SH-SY5Y (cell line): ENCODE measurements around the gene HNRNPUL1.

Experiments
- GATA2 ChIP-seq: IDR thresholded peaks from 2 replicates; pipeline ENCODE4 v1.6.1; 2011; ENCODE audit warnings: mild to moderate bottlenecking, low read depth, low read length
- GATA3 ChIP-seq: IDR thresholded peaks from 2 replicates; pipeline ENCODE4 v1.6.1; 2011; ENCODE audit warnings: low read depth, mild to moderate bottlenecking, low read length, moderate library complexity

Gene HNRNPUL1

DNA sequence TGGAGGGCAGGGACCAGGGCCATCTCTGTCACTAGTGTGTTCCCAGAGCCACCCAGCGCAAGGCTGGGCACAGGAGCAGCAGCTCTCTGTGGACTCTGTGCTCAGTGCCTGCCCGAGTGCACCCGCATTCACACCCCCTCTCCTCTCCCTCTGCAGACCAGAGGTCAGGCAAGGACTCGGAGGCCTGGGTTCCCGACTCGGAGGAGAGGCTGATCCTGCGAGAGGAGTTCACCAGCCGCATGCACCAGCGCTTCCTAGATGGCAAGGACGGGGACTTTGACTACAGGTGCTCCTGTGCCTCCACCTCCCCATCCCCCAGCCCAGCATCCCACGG, 56.0 kb downstream of the HNRNPUL1 start:
- TF ChIP-seq GATA3 (no peak), GATA2 (no peak)

DNA sequence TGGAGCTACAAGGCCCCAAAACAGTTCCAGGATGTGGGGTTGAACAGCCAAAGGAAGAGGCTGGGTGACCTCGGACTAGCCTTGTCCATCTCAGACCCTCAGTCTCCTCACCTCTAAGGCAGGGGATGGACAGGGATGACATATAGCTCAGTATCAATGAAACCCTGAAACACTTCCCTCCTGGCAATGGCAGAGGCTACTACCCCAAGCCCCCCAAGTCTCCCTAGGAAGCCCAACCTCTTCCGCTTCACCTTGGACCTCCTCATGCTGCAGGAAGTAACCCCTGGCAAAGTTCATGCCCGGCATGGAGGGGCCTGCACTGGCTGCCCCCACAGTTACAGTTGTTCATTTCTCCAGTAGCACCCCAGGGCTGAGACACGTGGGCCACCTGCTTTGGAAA, 56.4 kb downstream of the HNRNPUL1 start:
- no peak for TF ChIP-seq GATA2
- TF ChIP-seq GATA3, result no peak

DNA sequence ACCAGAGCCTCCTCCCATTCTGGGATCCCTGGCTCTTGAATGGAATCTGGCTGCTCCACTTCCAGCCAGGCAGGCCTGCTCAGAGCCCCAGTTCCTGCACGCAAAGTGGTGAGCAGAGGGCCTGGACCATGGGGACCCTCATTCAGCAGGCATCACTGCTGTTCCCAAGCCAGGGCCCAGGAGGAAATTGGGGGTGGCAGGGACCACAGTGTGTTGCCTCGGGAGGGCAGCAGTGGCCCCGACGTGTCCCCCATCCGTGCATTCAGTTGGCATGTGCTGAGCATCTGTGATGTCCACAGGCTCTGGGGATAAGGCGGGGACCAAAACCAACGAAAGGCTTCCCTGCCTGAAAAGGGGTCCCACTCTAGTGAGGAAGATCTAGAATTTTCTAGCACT, 57.0 kb downstream of the HNRNPUL1 start:
- TF ChIP-seq GATA3 (no peak), GATA2 (no peak)

DNA sequence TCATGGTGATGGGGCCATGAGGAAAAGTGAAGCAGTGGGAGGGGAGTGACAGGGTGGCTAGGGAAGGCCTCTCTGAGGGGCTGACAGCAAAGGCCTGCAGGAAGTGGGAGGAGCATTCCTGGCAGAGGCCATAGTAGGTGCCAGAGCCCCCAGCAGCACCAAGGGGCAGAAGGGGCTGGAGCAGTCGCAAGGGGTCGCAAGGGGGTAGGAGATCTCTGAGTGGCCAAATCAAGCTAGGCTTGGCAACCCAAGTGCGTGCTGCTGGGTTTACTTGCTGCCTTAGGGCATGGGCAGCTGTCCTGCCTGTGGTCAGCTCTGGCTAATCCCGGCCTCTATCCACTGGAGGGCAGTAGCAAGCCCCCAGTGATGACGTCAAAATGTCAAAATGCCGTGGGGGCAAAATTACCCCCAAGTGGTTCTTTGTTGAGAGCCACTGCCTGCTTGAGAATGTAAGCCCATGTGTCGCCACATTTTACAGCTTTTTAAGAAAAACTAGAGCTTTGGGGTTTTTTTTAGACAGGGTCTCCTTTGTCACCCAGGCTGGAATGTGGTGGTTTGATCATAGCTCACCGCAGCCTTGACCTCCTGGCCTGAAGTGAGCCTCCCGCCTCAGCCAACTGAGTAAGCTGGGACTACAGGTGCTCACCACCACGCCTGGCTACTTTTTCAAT, 57.6 kb downstream of the HNRNPUL1 start:
- TF ChIP-seq GATA2, result no peak
- TF ChIP-seq GATA3, result no peak

DNA sequence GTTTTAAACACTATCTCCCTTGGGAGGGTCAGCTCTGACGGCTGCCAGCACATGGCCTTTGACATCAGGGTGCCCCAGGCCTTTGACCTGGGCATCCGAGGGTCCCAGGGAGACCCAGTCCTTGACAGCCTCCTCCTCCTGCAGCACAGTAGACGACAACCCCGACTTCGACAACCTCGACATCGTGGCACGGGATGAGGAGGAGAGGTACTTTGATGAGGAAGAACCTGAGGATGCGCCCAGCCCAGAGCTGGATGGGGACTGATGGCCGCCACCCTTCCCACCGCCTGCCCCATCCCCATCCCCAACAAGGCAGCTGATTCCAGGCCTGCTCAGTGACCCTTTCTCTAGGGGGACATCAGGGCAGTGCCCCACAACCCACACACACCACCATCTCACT, 58.3 kb downstream of the HNRNPUL1 start:
- TF ChIP-seq GATA3 (no peak), GATA2 (no peak)

DNA sequence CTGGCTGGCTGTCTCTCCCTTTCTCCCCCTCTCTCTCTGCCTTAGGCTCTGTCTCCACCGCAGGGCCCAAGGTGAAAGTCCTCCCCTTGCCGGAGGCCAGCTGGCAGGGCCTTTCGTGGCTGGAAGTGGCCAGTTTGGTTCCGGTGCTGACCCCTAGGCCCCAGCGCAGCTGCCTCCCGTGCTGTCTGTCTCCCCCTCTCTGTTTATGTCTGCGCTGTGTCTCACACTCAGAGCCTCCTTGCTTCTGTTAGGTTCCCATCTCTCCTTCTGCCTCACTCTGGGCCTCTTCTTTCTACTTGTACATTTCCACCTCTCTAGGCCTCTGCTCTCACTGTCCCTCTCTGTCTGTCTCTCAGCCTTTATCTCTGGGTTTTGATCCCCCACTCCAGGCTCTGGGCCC, 58.9 kb downstream of the HNRNPUL1 start:
- TF ChIP-seq GATA2 (no peak), GATA3 (no peak)

DNA sequence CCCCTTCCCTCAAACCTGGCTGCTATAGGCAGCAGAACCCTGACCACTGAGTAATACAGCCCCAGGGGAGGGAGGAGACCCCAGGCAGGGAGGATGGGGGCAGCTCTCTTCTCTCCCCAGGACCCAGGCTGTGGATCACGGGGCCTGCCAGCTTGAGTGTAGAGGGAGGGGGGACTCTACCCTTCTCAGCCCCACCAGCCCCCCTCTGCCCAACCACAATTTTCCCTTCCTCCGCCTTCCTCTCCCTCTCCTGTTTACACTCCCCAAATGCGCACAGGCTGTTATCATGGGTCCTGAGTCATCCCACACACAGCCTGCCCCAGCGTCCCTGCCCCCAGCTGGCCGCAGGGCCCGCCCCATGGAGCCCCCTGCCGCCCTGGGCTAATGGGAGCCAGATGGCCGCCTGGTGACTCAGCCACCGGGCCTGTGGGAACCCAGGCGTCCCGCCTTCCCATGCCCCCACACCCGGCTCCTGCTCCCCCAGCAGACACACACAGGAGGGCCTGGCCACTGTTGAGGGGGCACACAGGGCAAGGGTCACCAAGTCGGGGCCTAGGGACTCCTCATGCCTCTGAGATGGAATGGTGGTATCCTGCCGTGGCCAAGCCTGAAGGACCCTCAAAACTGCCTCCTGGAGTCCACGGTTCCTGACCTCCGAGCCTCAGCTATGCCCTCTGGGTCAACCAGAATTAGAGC, 59.4 kb downstream of the HNRNPUL1 start:
- TF ChIP-seq GATA3 (no peak), GATA2 (no peak)

DNA sequence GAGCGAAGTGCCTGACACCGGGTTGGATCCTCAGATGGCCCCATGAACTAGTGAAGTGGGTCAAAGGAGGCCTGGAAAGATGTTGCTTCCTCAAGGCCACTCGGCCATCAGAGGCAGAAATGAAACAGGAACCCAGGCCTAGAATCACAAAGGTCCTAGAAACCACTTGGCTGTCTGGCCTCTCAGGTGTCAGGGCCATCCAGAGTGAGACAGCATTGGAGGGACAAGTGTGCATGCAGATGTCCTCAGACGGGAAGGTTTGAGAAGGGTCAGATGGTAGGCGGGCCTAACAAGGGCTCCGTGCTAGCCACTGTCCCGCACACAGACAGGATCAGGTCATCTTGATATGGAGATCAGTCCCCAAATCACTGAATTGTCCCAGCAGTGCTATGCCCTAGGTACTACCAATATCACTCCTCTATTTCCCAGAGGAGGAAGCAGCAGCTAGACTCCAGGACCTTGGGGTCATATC, 60.1 kb downstream of the HNRNPUL1 start:
- TF ChIP-seq GATA2 (no peak), GATA3 (no peak)

DNA sequence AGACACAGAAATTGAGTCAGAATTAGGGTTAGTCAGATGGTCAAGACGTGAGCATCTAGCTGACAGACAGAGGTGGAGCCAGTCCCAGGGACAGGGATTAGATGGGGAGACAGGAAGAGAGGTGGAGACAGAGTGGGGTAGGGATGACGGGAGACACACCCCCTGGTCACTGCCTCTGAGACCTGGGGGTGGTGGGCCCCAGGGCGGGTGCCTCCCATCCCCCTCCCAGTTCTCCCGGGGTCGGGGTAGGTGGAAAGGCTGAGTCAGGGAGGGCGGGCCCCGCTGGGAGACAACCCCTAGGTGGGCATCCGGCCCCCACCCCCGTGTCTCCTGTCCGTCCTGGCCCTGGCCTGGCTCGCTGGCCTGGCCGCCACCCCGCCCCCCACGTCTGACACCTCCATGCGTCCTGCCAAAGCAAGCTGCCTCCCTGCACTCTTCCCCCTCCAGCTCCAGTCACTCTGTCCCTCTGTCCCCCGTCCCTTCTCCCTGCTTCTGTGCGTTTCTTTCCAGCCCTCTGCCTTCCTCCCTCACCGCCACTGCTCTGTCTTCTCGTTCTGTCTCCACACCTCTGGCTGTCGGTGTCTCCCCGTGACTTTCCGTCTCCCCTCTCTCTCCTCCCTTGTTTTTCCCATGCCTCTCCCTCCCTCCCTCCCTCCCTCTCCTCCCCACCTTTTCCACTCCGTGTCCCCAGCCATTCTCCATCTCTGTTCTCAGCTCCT, 60.9 kb downstream of the HNRNPUL1 start:
- no peak for TF ChIP-seq GATA2

DNA sequence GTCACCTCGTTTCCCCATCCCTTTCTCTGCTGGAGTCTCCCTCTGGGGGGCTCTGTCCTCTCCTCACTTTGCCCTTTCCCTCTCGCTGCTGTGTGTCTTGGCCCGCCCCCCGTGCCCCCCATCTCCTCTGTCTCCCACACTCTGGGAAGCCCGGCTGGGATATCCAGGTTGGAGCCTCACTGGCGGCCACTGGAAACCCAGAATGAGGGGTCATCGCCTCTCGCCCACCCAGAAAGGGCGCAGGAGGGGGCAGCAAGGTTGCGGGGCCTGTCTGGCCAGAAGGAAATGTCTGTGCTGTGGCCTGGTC, 61.4 kb downstream of the HNRNPUL1 start:
- TF ChIP-seq GATA2 (no peak), GATA3 (no peak)

DNA sequence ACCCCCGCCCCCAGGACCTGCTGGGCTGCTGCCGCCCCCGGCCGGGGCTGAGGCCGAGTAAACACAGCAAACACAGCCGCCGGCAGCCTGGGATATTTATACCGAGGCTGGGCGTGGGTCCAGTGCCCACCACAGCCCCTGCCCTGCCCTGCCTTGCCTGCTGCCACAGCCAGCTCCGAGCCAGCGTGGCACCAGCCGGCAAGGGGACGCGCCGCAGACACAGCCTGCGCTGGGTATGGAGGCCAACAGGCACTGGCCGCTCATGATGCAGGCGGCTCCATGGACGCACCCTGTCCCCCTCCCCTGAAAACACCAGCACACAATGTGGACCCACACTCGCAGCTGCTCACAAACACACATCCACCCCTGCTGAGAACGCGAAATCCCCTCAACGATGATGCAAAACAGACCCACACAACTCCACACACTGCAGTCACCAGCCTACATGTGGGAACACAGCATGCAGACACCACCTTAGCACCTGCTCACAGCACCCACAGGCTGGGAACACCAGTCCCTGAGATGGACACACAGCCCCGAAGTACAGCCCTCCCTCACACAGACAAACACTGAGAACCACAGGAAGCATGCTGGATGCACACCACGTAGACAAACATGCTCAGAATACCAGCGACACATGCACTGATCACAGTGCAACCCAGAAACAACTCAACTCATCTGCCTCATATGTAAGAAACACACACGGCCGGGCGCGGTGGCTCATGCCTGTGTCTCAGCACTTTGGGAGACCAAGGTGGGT, 62.0 kb downstream of the HNRNPUL1 start:
- TF ChIP-seq GATA3 (no peak), GATA2 (no peak)

DNA sequence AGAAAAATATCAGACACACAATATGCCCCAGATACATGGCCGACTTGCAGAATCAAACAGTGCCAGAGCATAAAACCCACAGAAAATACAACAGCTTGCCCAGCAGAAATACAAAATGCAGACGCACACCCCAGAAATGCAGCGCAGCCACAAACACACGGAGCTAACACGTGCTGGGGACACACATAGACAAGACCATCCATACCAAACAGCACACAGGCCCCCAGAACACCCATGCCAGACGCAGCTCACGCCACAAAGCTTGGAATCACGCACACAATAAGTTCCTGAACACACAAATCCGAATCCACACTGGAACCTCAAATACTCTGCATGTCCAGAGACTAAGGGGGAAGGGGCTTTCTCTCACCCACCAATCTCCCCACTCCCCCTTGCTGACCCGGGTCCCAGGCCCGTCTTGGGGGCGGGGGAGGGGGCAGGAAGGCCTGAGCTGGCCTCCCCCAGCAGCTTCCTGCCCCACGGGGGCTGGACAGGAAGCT, 63.0 kb downstream of the HNRNPUL1 start:
- no peak for TF ChIP-seq GATA2

DNA sequence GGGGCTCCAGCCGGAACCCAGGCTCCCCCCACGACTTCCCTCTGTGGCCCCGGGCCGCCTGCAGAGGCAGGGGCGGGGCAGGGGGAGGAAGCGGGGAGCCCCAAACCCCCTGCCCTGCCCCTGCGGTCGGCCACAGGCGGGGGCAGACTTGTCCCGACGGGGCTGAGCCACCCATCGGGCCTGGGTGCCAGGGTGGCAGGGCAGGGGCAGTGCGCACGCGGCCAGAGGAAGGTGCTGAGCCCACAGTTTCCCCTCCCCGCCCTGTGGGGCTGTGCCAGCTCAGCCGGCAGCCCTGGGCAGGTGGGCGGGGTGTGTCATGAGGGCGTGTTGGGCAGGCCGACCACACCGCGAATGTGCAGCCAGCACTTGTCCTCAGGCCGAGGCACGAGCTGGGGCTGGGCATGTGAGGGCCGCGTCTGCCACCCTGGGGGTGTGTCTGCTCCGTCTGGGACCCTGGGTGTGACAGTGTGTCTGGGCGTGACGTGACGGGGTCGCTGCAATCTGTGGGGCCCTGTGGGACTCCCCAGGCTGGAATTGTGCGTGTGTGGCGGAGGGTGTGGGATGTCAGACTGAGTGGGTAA, 63.5 kb downstream of the HNRNPUL1 start:
- TF ChIP-seq GATA3, result no peak
- no peak for TF ChIP-seq GATA2
